ENCODE measurements around the gene KCNJ6. TPM values are rescaled to one million over a fixed set of nuclear protein-coding genes. Genes with fewer than 3 reads are reported as not detected.

The KCNJ6 gene
- total RNA-seq, 4 donors from 2014 or later: 0.62 TPM; not detected in 3

- no peak overlapping the region for H3K4me3 ChIP-seq
Observed at GRCh38 chr21:37737996-37738395, 178.3 kb downstream of the KCNJ6 start.

GRCh38 chr21:37737507-37737906 lies 178.8 kb downstream of the KCNJ6 start:
- Histone ChIP-seq H3K27me3 (no peaks in the 10 kb centered on the region), H3K9me3 (no peaks in the 10 kb centered on the region), H3K4me3 (no peak overlapping the region), H3K4me1 (no peaks in the 10 kb centered on the region), H3K27ac (no peak overlapping the region), H3K36me3 (no peaks in the 10 kb centered on the region)
- intact Hi-C loops (cut with DNase I; ENCODE audit: low total_unique reads): no loop called here
- TF ChIP-seq POLR2A (IDR thresholded peaks at IDR 0.05): no peak
- TF ChIP-seq, protein P1, sequence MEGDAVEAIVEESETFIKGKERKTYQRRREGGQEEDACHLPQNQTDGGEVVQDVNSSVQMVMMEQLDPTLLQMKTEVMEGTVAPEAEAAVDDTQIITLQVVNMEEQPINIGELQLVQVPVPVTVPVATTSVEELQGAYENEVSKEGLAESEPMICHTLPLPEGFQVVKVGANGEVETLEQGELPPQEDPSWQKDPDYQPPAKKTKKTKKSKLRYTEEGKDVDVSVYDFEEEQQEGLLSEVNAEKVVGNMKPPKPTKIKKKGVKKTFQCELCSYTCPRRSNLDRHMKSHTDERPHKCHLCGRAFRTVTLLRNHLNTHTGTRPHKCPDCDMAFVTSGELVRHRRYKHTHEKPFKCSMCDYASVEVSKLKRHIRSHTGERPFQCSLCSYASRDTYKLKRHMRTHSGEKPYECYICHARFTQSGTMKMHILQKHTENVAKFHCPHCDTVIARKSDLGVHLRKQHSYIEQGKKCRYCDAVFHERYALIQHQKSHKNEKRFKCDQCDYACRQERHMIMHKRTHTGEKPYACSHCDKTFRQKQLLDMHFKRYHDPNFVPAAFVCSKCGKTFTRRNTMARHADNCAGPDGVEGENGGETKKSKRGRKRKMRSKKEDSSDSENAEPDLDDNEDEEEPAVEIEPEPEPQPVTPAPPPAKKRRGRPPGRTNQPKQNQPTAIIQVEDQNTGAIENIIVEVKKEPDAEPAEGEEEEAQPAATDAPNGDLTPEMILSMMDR (IDR thresholded peaks at IDR 0.05): no peak
- no peak for DNase-seq

More at GRCh38 chr21:37737996-37738395, 178.3 kb downstream of the KCNJ6 start:
- no peak overlapping the region for H3K27ac ChIP-seq
- no peaks in the 10 kb centered on the region for H3K27me3 ChIP-seq
- H3K36me3 ChIP-seq: no peaks in the 10 kb centered on the region
- TF ChIP-seq POLR2A (IDR thresholded peaks at IDR 0.05): no peak
- TF ChIP-seq, protein P1 (IDR thresholded peaks at IDR 0.05): no peak
- intact Hi-C loops (cut with DNase I; ENCODE audit: low total_unique reads): no loop called here
- no peak for DNase-seq
- H3K4me1 ChIP-seq: no peaks in the 10 kb centered on the region
- H3K9me3 ChIP-seq: no peaks in the 10 kb centered on the region

DNA sequence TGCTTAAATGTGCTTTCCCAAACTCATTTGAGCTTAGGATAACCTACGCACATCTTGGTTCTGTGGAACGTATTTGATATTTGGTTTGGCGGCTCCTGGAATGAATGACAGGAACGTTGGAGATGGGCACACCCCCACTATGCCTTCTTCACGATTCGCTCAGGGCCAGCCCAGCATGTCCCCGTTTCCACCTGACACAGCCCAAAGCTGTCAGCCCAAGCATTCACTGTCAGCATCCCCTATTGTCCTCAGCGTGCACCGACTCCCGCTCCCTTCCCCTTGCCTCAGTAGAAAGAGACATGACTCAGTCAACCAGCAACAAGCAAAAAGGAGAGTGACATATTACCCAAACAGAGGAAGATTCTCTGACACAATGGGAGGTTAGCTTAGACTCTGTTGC lies 181.4 kb downstream of the KCNJ6 start:
- TF ChIP-seq POLR2A (IDR thresholded peaks at IDR 0.05): no peak
- TF ChIP-seq, protein P1 (IDR thresholded peaks at IDR 0.05): no peak
- intact Hi-C loops (cut with DNase I; ENCODE audit: low total_unique reads): no loop called here
- no peak for DNase-seq

DNA sequence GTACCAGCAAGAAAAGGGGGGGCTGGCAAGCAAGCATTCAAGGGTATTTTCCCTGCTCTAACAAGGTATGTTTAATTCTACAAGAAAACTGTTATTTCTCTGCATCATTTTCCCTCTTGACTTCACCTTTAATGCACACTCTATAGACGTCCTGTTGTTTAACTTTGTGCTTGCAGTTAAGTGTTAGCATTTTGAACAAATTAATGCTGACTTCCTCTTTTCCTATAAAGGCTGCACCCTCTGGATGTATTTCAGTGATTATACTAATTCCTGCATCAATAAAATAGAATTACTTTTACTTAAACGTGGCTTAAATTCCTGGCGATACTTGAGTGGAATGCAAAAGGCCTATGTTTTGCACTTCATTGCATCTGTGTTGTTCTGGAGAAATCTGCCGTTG lies 183.3 kb downstream of the KCNJ6 start:
- no peaks in the 10 kb centered on the region for H3K27me3 ChIP-seq
- H3K4me1 ChIP-seq: no peaks in the 10 kb centered on the region
- no peaks in the 10 kb centered on the region for H3K36me3 ChIP-seq
- no peak overlapping the region for H3K27ac ChIP-seq
- H3K9me3 ChIP-seq: no peaks in the 10 kb centered on the region
- intact Hi-C loops (cut with DNase I; ENCODE audit: low total_unique reads): no loop called here
- DNase-seq: no peak
- TF ChIP-seq, protein P1 (IDR thresholded peaks at IDR 0.05): no peak
- TF ChIP-seq POLR2A (IDR thresholded peaks at IDR 0.05): no peak
- no peak overlapping the region for H3K4me3 ChIP-seq

More for the DNA sequence above, 181.4 kb downstream of the KCNJ6 start:
- no peaks in the 10 kb centered on the region for H3K36me3 ChIP-seq
- H3K27me3 ChIP-seq: no peaks in the 10 kb centered on the region
- no peaks in the 10 kb centered on the region for H3K9me3 ChIP-seq
- H3K27ac ChIP-seq: no peak overlapping the region
- H3K4me1 ChIP-seq: no peaks in the 10 kb centered on the region
- no peak overlapping the region for H3K4me3 ChIP-seq

GRCh38 chr21:37724201-37724600 lies 192.1 kb downstream of the KCNJ6 start:
- Histone ChIP-seq H3K4me1 (no peaks in the 10 kb centered on the region), H3K9me3 (no peaks in the 10 kb centered on the region), H3K36me3 (no peaks in the 10 kb centered on the region), H3K4me3 (no peak overlapping the region), H3K27me3 (no peaks in the 10 kb centered on the region), H3K27ac (no peak overlapping the region)
- DNase-seq: no peak
- TF ChIP-seq, protein P1 (IDR thresholded peaks at IDR 0.05): no peak
- TF ChIP-seq POLR2A (IDR thresholded peaks at IDR 0.05): no peak
- intact Hi-C loops (cut with DNase I; ENCODE audit: low total_unique reads): no loop called here

All from uterus (tissue), 4 donors.